HepG2 (cell line): ENCODE data around the gene ZNF227. TPM values are rescaled to one million over a fixed set of nuclear protein-coding genes. Genes with fewer than 3 reads are reported as not detected.
A peak's percentile ranks its signal among the peaks of the same experiment; 100 is the strongest.

Experiments
- AGO2 ChIP-seq: fragments of 200-400 bp; formaldehyde crosslinking; optimal IDR thresholded peaks from 2 replicates; pipeline ENCODE3; 2017; ENCODE audit warnings: mild to moderate bottlenecking, low read depth, low read length, moderate library complexity
- ARNTL ChIP-seq: sonication (generic); formaldehyde crosslinking; IDR thresholded peaks from 2 replicates; pipeline ENCODE4 v1.4.0; 2020; ENCODE audit warnings: mild to moderate bottlenecking, missing genetic modification reagents
- DMAP1 ChIP-seq: IDR thresholded peaks from 2 replicates; pipeline ENCODE4 v1.6.1; 2016
- ELF1 ChIP-seq: sonication (generic); formaldehyde crosslinking; IDR thresholded peaks from 2 replicates; pipeline ENCODE4 v1.4.0; 2020; ENCODE audit warnings: missing genetic modification reagents
- FOSL2 ChIP-seq: sonication (generic); formaldehyde crosslinking; IDR thresholded peaks from 2 replicates; pipeline ENCODE4 v1.4.0; 2020; ENCODE audit warnings: missing genetic modification reagents
- FOXJ3 ChIP-seq: sonication (generic); formaldehyde crosslinking; IDR thresholded peaks from 2 replicates; pipeline ENCODE4 v1.4.0; 2020; ENCODE audit warnings: missing genetic modification reagents, mild to moderate bottlenecking, borderline replicate concordance
- GABPA ChIP-seq, 2 experiments: IDR thresholded peaks; 2 replicates each; pipeline ENCODE4 v1.6.1; 2011 to 2016; ENCODE audit warnings: low read depth in 2 of 2, low read length in 1 of 2, missing biosample characterization in 1 of 2, missing genetic modification characterization in 1 of 2
- GABPB1 ChIP-seq: IDR thresholded peaks from 2 replicates; pipeline ENCODE4 v1.6.1; 2016; ENCODE audit warnings: mild to moderate bottlenecking, missing genetic modification reagents, moderate library complexity, missing compliant biosample characterization
- HNRNPH1 ChIP-seq: fragments of 200-400 bp; formaldehyde crosslinking; optimal IDR thresholded peaks from 2 replicates; pipeline ENCODE3; 2017; ENCODE audit warnings: mild to moderate bottlenecking, low read depth, low read length
- KAT7 ChIP-seq: IDR thresholded peaks from 2 replicates; pipeline ENCODE4 v1.6.1; 2018; ENCODE audit warnings: borderline replicate concordance, missing compliant biosample characterization
- KAT8 ChIP-seq: IDR thresholded peaks from 2 replicates; pipeline ENCODE4 v1.6.1; 2016; ENCODE audit warnings: missing genetic modification reagents, missing compliant biosample characterization
- MEF2D ChIP-seq: sonication (generic); formaldehyde crosslinking; IDR thresholded peaks from 2 replicates; pipeline ENCODE4 v1.5.1; 2020; ENCODE audit warnings: mild to moderate bottlenecking, missing genetic modification reagents
- MXI1 ChIP-seq: IDR thresholded peaks from 3 replicates; pipeline ENCODE4 v1.6.1; 2012; ENCODE audit warnings: low read depth, low read length, inconsistent platforms, borderline replicate concordance
- NFE2L2 ChIP-seq: fragments of 150-350 bp; IDR thresholded peaks from 2 replicates; pipeline ENCODE4 v1.6.1; 2014; ENCODE audit warnings: low read length
- NR2C2 ChIP-seq: sonication (generic); formaldehyde crosslinking; IDR thresholded peaks from 2 replicates; pipeline ENCODE4 v1.4.0; 2020; ENCODE audit warnings: missing genetic modification reagents, mild to moderate bottlenecking, moderate library complexity, borderline replicate concordance
- PAX8 ChIP-seq: sonication (generic); formaldehyde crosslinking; IDR thresholded peaks from 2 replicates; pipeline ENCODE4 v1.8.0; 2022; ENCODE audit warnings: mild to moderate bottlenecking, missing genetic modification reagents, borderline replicate concordance
- PHF20 ChIP-seq: sonication (generic); formaldehyde crosslinking; IDR thresholded peaks from 2 replicates; pipeline ENCODE4 v1.5.0; 2020; ENCODE audit warnings: mild to moderate bottlenecking, missing genetic modification reagents
- SAP130 ChIP-seq: IDR thresholded peaks from 2 replicates; pipeline ENCODE4 v1.6.1; 2016; ENCODE audit warnings: low read depth
- SRF ChIP-seq: IDR thresholded peaks from 2 replicates; pipeline ENCODE4 v1.6.1; 2011; ENCODE audit warnings: mild to moderate bottlenecking, low read depth, low read length, moderate library complexity
- TARDBP ChIP-seq: sonication (generic); formaldehyde crosslinking; IDR thresholded peaks from 2 replicates; pipeline ENCODE4 v1.8.0; 2022; ENCODE audit warnings: mild to moderate bottlenecking, missing genetic modification reagents
- TBX2 ChIP-seq: sonication (generic); formaldehyde crosslinking; IDR thresholded peaks from 2 replicates; pipeline ENCODE4 v1.5.0; 2020; ENCODE audit warnings: missing genetic modification reagents, mild to moderate bottlenecking, borderline replicate concordance
- ZNF225 ChIP-seq: sonication (generic); formaldehyde crosslinking; IDR thresholded peaks from 2 replicates; pipeline ENCODE4 v1.4.0; 2020; ENCODE audit warnings: mild to moderate bottlenecking, missing genetic modification reagents
- ZNF282 ChIP-seq: fragments of 450-650 bp; IDR thresholded peaks from 2 replicates; pipeline ENCODE4 v1.6.1; 2018; ENCODE audit not compliant: partially characterized antibody
- polyA plus RNA-seq, 8 experiments: library from polyadenylated mRNA; depleted of rRNA in 3 of 8; stranded (reverse) in 7 of 8; unstranded in 1 of 8; fragments of >200 nt; fragmentation: Illumina TruSeq in 4 of 8; extraction: Trizol in 4 of 8; gene quantifications; 2 replicates each; pipeline versions ENCODE4 v1.2.1 to v1.2.3, GENCODE V29; 2011 to 2016; ENCODE audit warnings: low read depth in 4 of 8, missing spikeins in 1 of 8, mixed read lengths in 1 of 8; ENCODE audit not compliant: insufficient read depth in 1 of 8
- total RNA-seq, 5 experiments: library from RNA; depleted of rRNA; stranded (reverse); fragments of >200 nt; fragmentation: Illumina TruSeq; extraction: Trizol; gene quantifications; 2 replicates each; pipeline ENCODE4 v1.2.3, GENCODE V29; 2016; ENCODE audit warnings: low read depth in 1 of 5
- TF ChIP-seq, protein P1 (sequence below): sonication (generic); formaldehyde crosslinking; IDR thresholded peaks from 2 replicates; pipeline ENCODE4 v1.5.1; 2020; ENCODE audit warnings: missing genetic modification reagents, mild to moderate bottlenecking, borderline replicate concordance
- TF ChIP-seq, protein P2 (sequence below): sonication (generic); formaldehyde crosslinking; IDR thresholded peaks from 2 replicates; pipeline ENCODE4 v1.4.0; 2020; ENCODE audit warnings: missing genetic modification reagents, borderline replicate concordance
- TF ChIP-seq, protein P3 (sequence below), 2 experiments: sonication (generic) in 1 of 2; formaldehyde crosslinking in 1 of 2; IDR thresholded peaks; 2 replicates each; pipeline versions ENCODE4 v1.4.0 to v1.6.1; 2018 to 2020; ENCODE audit warnings: missing genetic modification reagents in 2 of 2, borderline replicate concordance in 1 of 2, low read depth in 1 of 2, mild to moderate bottlenecking in 1 of 2, missing biosample characterization in 1 of 2

ZNF227 gene
- total and polyA plus RNA-seq, 2 of the 13 experiments (the other 11 are each of a cell fraction or from before 2014, with no cell fraction given): 3.1 to 16.8 TPM

DNA sequence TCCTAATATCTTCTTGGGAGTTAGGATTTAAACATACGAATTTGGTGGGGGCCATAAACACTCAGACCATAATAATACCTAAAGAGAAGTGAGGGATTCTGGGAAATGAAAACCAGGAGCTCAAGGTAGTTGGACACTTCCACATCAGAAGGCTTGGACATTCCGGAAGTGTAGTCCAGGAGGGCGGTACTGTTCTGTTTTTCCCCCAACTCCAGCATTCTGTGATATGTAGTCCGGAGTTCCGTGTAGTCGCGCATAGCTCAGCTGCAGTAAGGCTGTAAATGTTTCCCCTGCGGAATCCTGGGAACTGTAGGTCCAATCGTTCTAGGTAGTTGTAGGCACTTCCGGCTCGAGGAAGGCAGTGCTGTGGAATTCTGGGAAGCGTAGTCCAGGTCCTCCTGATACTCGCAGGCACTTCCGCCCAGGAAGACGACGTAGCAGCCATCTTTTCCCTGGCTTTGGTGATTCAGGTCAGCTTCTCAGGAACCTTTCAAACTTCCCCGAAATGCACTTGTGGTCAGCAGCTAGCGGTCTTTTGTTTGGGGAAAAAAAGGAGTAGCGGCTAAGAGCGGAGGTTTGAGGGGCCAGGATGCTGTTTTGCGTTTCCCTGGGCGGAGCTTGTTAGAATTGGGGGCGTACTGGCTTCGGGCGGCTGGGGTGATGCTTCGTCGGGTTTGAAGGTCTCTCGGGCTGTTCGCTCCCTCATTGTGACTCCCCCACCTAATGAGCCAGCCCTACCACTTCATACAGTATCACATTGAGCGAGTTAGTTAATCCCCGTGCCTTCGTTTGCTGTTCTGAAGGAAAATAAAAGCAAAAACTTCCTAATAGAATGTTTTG is 47.4 kb upstream of the ZNF227 start, which contains the start of gene ZNF226 (continued):
- TF ChIP-seq NFE2L2: no peak
- no peak for TF ChIP-seq ZNF282
- no peak for TF ChIP-seq HNRNPH1
- TF ChIP-seq, protein P1, sequence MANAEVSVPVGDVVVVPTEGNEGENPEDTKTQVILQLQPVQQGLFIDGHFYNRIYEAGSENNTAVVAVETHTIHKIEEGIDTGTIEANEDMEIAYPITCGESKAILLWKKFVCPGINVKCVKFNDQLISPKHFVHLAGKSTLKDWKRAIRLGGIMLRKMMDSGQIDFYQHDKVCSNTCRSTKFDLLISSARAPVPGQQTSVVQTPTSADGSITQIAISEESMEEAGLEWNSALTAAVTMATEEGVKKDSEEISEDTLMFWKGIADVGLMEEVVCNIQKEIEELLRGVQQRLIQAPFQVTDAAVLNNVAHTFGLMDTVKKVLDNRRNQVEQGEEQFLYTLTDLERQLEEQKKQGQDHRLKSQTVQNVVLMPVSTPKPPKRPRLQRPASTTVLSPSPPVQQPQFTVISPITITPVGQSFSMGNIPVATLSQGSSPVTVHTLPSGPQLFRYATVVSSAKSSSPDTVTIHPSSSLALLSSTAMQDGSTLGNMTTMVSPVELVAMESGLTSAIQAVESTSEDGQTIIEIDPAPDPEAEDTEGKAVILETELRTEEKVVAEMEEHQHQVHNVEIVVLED (CRISPR knock-in tag): peak; percentile 86; the same call in 1 of the 2 replicates
- TF ChIP-seq MEF2D (CRISPR knock-in tag): peak; percentile 69; the same call in 1 of the 2 replicates
- TF ChIP-seq GABPB1 (CRISPR knock-in tag): peak; percentile 96
- TF ChIP-seq FOSL2 (CRISPR knock-in tag): peak; percentile 50; the same call in 1 of the 2 replicates
- TF ChIP-seq ELF1: peak; percentile 99
- 0 out of 2 replicates have a peak, but pooled peaks have one; percentile 58 for TF ChIP-seq DMAP1 (CRISPR knock-in tag)
- peak; percentile 95 for TF ChIP-seq KAT8 (CRISPR knock-in tag)
- peak; percentile 24; the same call in 1 of the 2 replicates for TF ChIP-seq FOXJ3 (CRISPR knock-in tag)
- TF ChIP-seq KAT7 (CRISPR knock-in tag): 0 out of 2 replicates have a peak, but pooled peaks have one; percentile 41
- TF ChIP-seq SAP130 (CRISPR knock-in tag): peak; percentile 98
- no peak; the same call in 1 of the 2 replicates for TF ChIP-seq SRF
- TF ChIP-seq TBX2 (CRISPR knock-in tag): no peak
- peak; percentile 94 for TF ChIP-seq PHF20
- peak; percentile 94 for TF ChIP-seq NR2C2 (CRISPR knock-in tag)
- TF ChIP-seq, protein P2, sequence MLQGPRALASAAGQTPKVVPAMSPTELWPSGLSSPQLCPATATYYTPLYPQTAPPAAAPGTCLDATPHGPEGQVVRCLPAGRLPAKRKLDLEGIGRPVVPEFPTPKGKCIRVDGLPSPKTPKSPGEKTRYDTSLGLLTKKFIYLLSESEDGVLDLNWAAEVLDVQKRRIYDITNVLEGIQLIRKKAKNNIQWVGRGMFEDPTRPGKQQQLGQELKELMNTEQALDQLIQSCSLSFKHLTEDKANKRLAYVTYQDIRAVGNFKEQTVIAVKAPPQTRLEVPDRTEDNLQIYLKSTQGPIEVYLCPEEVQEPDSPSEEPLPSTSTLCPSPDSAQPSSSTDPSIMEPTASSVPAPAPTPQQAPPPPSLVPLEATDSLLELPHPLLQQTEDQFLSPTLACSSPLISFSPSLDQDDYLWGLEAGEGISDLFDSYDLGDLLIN (CRISPR knock-in tag): 0 out of 2 replicates have a peak, but pooled peaks have one; percentile 22
- TF ChIP-seq, protein P3, sequence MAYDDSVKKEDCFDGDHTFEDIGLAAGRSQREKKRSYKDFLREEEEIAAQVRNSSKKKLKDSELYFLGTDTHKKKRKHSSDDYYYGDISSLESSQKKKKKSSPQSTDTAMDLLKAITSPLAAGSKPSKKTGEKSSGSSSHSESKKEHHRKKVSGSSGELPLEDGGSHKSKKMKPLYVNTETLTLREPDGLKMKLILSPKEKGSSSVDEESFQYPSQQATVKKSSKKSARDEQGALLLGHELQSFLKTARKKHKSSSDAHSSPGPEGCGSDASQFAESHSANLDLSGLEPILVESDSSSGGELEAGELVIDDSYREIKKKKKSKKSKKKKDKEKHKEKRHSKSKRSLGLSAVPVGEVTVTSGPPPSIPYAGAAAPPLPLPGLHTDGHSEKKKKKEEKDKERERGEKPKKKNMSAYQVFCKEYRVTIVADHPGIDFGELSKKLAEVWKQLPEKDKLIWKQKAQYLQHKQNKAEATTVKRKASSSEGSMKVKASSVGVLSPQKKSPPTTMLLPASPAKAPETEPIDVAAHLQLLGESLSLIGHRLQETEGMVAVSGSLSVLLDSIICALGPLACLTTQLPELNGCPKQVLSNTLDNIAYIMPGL (CRISPR knock-in tag; IDR thresholded peaks at IDR 0.05; ENCODE audit: borderline replicate concordance in 1 of 2, low read depth in 1 of 2): peak; percentile 30 to 69; a peak in 3 of 4 replicates
- TF ChIP-seq ARNTL (CRISPR knock-in tag): 0 out of 2 replicates have a peak, but pooled peaks have one; percentile 9
- TF ChIP-seq MXI1: peak; percentile 71; the same call in 1 of the 3 replicates
- TF ChIP-seq PAX8 (CRISPR knock-in tag): 0 out of 2 replicates have a peak, but pooled peaks have one; percentile 26
- peak; percentile 54; the same call in 1 of the 2 replicates for TF ChIP-seq ZNF225 (CRISPR knock-in tag)
- peak; percentile 51 for TF ChIP-seq TARDBP
- no peak for TF ChIP-seq AGO2
- TF ChIP-seq GABPA (IDR thresholded peaks at IDR 0.05; ENCODE audit: low read depth, low read length): peak; percentile 90
- peak; percentile 99 for TF ChIP-seq GABPA (CRISPR knock-in tag; IDR thresholded peaks at IDR 0.05; ENCODE audit: low read depth)
